Naive B cell (primary cell): ENCODE measurements around the gene ZFP36. TPM values are rescaled to one million over a fixed set of nuclear protein-coding genes. Genes with fewer than 3 reads are reported as not detected.

Experiments
- ATAC-seq, 2 donors: fragments of 150-1000 bp; cut with Tn5 transposase; 2 replicates each; pipeline ENCODE4 v1.10.0; 2021; ENCODE audit warnings: low read depth in 2 of 2, mild to moderate bottlenecking in 2 of 2, moderate library complexity in 2 of 2
- DNase-seq: peaks from one replicate; pipeline ENCODE4 v3.0.0; 2022
- H3K27ac Mint-ChIP-seq, 6 donors: one replicate each; pipeline ENCODE4 v1.8.0; 2020 to 2022; ENCODE audit warnings: mild to moderate bottlenecking in 6 of 6, mixed read lengths in 6 of 6, moderate library complexity in 5 of 6, inconsistent platforms in 2 of 6
- H3K27me3 Mint-ChIP-seq, 3 donors: one replicate each; pipeline ENCODE4 v1.8.0; 2021 to 2022; ENCODE audit warnings: mixed read lengths in 3 of 3, mild to moderate bottlenecking in 1 of 3
- H3K36me3 Mint-ChIP-seq, 2 donors: one replicate each; pipeline ENCODE4 v1.8.0; 2020 to 2022; ENCODE audit warnings: mixed read lengths in 2 of 2, inconsistent platforms in 1 of 2, mild to moderate bottlenecking in 1 of 2
- H3K4me1 Mint-ChIP-seq, 3 donors: one replicate each; pipeline ENCODE4 v1.8.0; 2020 to 2022; ENCODE audit warnings: mixed read lengths in 3 of 3, inconsistent platforms in 1 of 3, mild to moderate bottlenecking in 1 of 3, moderate library complexity in 1 of 3
- H3K4me3 Mint-ChIP-seq, 8 donors: one replicate each; pipeline ENCODE4 v1.8.0; 2020 to 2022; ENCODE audit warnings: mild to moderate bottlenecking in 8 of 8, mixed read lengths in 8 of 8, moderate library complexity in 8 of 8, inconsistent platforms in 2 of 8
- H3K9me3 Mint-ChIP-seq, 7 donors: one replicate each; pipeline ENCODE4 v1.8.0; 2020 to 2022; ENCODE audit warnings: mixed read lengths in 7 of 7, mild to moderate bottlenecking in 5 of 7, inconsistent platforms in 2 of 7, moderate library complexity in 1 of 7
- polyA plus RNA-seq, 6 donors: library from polyadenylated mRNA; unstranded; fragments of 300-500 nt; fragmentation: Illumina TruSeq; gene quantifications; one replicate each; pipeline ENCODE4 v1.2.3, GENCODE V29; 2021; ENCODE audit warnings: low read depth in 6 of 6

ZFP36 gene
- polyA plus RNA-seq, 6 donors from 2014 or later: 291 to 784 (median 445) TPM

DNA sequence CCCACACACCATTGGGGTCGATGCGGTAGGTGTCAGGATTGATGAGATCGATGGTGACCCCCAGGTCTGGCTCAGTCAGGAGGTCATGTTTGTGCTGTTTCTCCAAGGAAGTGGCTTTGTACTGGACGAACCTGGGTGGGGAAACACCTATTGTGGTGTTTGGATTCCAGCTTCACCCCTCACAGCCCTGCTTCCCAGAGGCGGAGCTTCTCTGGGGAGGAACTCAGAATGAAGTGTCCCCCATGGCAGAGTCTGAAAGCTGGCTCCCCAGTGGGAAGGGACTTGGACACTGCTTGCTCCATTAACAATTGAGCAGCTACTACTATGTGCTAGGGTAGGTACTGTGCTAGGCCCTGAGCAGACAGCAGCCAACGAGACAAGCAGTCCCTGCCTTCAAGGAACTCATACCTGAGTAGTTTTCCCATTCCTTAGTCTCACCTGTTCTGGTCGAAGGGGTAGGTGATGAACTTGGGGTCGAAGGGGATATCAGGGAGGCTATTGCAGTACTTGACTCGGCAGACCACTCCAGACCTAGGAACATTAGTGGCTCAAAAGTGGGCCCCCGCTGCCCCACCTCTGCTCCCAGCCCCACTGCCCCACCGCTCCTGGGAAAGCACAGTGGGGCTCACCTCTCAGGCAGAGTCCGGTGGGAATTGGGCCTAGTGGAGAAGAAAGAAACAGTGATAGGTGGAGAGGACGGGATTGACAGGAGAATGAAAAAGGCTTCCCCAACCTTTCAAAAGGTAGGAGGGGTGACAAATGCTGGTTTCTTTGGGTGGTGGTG is 16.8 kb upstream of the ZFP36 start:
- DNase-seq (no peak), ATAC-seq (no peak)
- Mint-ChIP-seq H3K27me3 (no peaks in the 10 kb centered on the region), H3K4me1 (peaks cover 33 to 54% (median 44%) of the 10 kb centered on the region in 3 donors), H3K9me3 (no peaks in the 10 kb centered on the region), H3K36me3 (peaks cover 6 to 35% of the 10 kb centered on the region in 2 donors), H3K27ac (peak overlapping the region; percentile 96 to 100 (median 99)), H3K4me3 (peak overlapping the region; percentile 94 to 99 (median 98))

DNA sequence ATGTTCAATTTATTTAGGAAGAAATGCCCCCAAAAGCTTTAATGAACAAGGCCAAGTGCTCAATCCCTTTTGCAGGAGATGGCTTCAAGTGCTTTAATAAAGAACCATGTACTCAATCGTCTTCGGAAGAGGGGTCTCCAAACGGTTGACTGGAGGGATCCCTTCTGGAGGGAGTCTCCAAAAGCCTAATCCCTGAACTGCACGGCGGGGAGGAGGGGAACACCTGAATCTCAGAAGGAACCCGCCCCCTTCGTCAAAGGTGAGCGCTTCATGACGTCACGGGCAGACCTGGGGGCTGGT is 16.2 kb upstream of the ZFP36 start:
- Mint-ChIP-seq H3K9me3 (no peaks in the 10 kb centered on the region), H3K4me3 (peak overlapping the region; percentile 94 to 99 (median 98)), H3K27ac (peak overlapping the region; percentile 96 to 100 (median 99)), H3K36me3 (peaks cover 6 to 35% of the 10 kb centered on the region in 2 donors), H3K4me1 (peaks cover 32 to 60% (median 44%) of the 10 kb centered on the region in 3 donors), H3K27me3 (no peaks in the 10 kb centered on the region)
- ATAC-seq (no peak), DNase-seq (no peak)

DNA sequence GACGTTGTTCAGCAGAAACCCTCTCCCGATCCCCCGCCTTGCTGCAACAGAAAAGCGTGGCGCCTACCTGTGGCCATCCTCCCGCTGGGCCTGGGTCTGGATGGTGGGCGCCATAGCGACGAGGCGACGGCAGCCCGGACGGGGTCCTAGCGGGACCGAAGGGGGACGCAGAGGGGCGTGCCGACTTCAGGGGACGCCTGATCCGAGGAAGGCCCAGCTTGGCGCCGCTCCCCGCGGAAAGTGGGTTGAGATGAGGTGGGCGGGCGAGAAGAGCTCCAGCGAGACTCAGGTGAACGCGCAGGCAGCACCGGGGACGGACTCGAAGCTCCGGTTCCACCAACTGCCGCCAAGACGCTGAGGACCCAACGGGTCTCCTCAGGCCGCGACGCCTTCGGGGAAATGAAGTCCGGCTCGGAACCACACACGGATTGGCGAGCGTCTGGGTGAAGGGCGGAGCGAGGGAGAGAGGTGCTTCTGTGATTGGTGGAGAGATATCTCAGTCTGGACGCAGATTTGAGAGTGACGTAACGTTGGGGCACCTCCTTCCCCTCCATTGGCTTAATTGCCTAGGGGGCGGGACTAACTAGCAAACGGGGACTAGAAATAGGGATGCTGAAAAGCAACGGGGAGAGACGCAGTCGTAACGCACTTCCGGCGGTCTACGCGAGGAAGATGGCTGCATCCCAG is 15.8 kb upstream of the ZFP36 start, which contains the start of the genes MED29 and PAF1:
Gene MED29 (plus strand): TSS at position 628 of the 687 bp plus-strand sequence. CDS start 45 bp downstream, at position 673.
Gene PAF1 (minus strand): TSS at position 356 of the 687 bp plus-strand sequence. CDS start 242 bp downstream, at position 114.
- H3K4me1 Mint-ChIP-seq: peaks cover 33 to 58% (median 44%) of the 10 kb centered on the region in 3 donors
- DNase-seq (peak; percentile 99), ATAC-seq (peak; percentile 88 to 89)
- no peaks in the 10 kb centered on the region for H3K27me3 Mint-ChIP-seq
- H3K9me3 Mint-ChIP-seq: no peaks in the 10 kb centered on the region
- peak within 1 kb of the TSS; percentile 96 to 100 (median 99) for H3K27ac Mint-ChIP-seq
- H3K4me3 Mint-ChIP-seq: peak within 1 kb of the TSS; percentile 94 to 99 (median 98)
- H3K36me3 Mint-ChIP-seq: peaks cover 6 to 32% of the 10 kb centered on the region in 2 donors

DNA sequence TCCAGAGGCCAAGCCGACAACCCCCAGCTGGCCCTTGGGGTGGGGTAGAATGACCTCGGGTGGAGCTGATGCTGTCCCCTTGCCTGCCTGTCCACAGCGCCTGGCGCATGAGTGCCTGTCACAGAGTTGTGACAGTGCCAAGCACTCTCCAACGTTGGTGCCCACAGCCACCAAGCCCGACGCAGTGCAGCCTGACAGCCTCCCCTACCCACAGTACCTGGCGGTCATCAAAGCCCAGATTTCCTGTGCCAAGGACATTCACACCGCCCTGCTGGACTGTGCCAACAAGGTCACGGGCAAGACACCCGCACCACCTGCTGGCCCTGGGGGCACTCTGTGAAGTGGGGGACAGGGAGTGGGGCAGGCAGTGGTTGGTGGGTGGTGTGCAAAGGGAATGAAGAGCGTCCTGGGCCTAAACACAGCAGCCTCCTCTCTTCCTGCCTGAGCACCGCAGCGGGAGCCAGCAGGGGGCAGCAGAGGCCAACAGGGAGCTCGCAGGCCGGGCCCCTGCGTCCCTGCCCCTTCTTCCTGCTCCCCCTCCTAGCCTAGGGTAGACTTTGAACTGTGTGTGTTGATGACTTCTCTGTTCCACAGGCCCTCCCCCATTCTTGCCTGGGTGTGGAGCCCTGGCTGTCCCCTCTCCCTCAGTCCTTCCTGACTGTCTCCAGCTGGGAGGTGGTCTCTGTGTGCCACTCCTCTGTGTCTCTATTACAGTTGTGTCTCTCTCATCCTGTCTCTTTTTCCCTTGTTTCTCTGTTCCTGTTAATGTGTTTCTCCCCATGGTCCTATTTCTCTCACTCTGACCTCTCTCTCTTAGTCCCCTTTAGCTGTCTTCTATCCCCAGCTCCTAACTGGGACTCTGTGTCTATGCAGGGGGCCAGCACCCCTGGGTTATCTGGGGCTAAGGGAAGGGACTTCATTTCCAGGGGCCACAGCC is 9.0 kb upstream of the ZFP36 start:
- ATAC-seq: peak; percentile 60 to 69
- Mint-ChIP-seq H3K4me1 (peaks cover 50 to 63% (median 62%) of the 10 kb centered on the region in 3 donors), H3K36me3 (peaks cover 0 to 7% of the 10 kb centered on the region in 2 donors), H3K27ac (peak overlapping the region; percentile 92 to 100 (median 98)), H3K9me3 (peaks cover 0 to 1% (median 0%) of the 10 kb centered on the region in 7 donors), H3K4me3 (peak overlapping the region; percentile 55 to 84 (median 76)), H3K27me3 (no peaks in the 10 kb centered on the region)
- peak; percentile 91 for DNase-seq

DNA sequence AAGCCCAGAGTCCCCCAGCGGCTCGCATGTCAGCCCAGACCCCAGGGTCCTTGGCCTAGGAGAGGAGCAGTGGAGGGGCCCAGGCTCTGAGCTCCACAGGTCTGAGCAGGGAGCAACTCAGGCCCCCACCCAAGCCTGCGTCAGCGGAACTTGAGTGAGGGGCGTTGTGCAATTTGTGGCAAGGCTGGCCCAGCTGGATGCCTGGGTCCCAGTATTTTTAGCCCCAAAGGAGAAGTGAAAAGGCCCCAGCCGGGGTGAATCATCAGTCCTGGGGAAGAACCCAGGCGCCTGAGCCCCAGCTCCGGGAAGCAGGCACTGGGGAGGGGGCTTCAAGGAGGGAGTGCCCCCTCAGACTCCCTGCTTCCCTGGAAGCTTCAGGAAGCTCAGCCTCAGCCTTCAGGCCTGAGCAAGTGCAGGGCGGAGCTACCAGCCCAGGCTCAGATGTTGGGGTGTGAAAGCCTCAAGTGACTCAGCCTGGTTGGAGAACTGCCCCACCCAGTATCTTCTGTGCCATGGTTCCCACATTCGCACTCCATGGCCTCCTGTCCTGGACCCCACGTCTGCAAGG is 8.3 kb upstream of the ZFP36 start:
- peak; percentile 54 for DNase-seq
- Mint-ChIP-seq H3K9me3 (peaks cover 0 to 1% (median 0%) of the 10 kb centered on the region in 7 donors), H3K4me1 (peaks cover 53 to 68% (median 62%) of the 10 kb centered on the region in 3 donors), H3K27me3 (no peaks in the 10 kb centered on the region), H3K27ac (peak overlapping the region; percentile 92 to 100 (median 98)), H3K36me3 (peaks cover 0 to 7% of the 10 kb centered on the region in 2 donors), H3K4me3 (peak overlapping the region; percentile 61 to 84 (median 76))
- ATAC-seq: no peak

DNA sequence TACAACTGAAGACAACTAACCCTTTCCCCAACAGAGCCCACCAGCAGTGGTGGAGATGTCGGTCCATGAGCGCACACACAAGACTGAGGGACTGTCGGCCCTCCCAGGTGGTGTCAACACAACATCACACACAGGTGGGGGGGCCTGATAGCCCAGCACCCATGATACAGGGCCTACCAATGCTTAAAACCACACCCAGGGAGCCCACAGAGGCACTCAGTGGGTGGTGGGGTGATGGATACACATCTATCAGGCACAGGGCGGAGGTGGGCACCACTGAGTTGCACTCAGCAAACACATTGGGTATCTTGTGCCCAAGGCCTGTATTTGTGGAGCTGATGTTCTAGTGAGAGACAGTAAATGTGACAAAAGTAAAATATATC is 7.0 kb upstream of the ZFP36 start:
- Mint-ChIP-seq H3K4me1 (peaks cover 47 to 73% (median 64%) of the 10 kb centered on the region in 3 donors), H3K27ac (peak overlapping the region; percentile 87 to 100 (median 99))
- DNase-seq: no peak

DNA sequence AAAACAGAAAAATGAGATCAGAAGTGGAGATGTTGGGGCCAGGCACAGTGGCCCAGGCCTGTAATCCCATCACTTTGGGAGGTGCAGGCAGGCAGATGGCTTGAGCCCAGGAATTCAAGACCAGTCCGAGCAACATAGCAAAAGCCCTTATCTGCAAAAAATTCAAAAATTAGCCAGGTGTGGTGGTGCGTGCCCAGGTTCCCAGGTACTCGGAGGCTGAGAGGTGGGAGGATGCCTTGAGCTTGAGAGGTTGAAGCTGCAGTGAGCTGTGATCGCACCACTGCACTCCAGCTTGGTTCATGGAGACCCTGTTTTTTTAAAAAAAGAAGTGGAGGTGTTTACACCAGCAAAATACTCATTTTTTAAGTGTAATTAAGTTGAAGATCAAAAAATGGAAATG is 6.6 kb upstream of the ZFP36 start:
- H3K9me3 Mint-ChIP-seq: peaks cover 0 to 1% (median 0%) of the 10 kb centered on the region in 7 donors
- no peaks in the 10 kb centered on the region for H3K27me3 Mint-ChIP-seq
- H3K36me3 Mint-ChIP-seq: no peaks in the 10 kb centered on the region
- peak overlapping the region; percentile 87 to 100 (median 99) for H3K27ac Mint-ChIP-seq
- no peak for DNase-seq
- peak overlapping the region; percentile 15 to 97 (median 80) for H3K4me3 Mint-ChIP-seq
- H3K4me1 Mint-ChIP-seq: peaks cover 47 to 74% (median 66%) of the 10 kb centered on the region in 3 donors
- ATAC-seq: no peak

More for the DNA sequence above, 7.0 kb upstream of the ZFP36 start:
- peaks cover 0 to 1% (median 0%) of the 10 kb centered on the region in 7 donors for H3K9me3 Mint-ChIP-seq
- H3K27me3 Mint-ChIP-seq: no peaks in the 10 kb centered on the region
- ATAC-seq: no peak
- peak overlapping the region; percentile 37 to 97 (median 74) for H3K4me3 Mint-ChIP-seq
- H3K36me3 Mint-ChIP-seq: no peaks in the 10 kb centered on the region

DNA sequence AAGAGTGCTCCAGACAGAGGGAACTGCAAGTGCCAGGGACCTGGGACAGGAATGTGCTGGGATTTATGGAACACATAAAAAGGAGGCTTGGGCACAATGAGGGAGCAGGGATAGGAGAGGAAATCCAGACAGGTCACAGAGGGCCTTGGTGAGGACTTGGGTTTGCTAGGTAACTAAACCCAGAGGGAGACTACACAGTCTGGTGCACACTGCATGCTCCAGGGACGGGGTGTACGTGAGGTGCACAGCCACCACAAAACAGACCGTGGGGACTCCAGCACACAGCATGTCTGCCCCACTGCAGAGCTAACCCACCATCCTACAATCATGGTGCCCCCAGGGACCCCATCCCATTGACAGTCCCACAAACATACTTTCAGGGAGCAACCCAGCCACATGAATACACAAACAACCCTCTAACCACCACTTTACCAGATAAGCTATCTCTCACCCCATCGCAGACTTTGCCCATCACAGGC is 5.5 kb upstream of the ZFP36 start:
- peak overlapping the region; percentile 83 to 98 (median 96) for H3K4me3 Mint-ChIP-seq
- no peaks in the 10 kb centered on the region for H3K27me3 Mint-ChIP-seq
- DNase-seq (no peak), ATAC-seq (no peak)
- peak overlapping the region; percentile 98 to 100 (median 100) for H3K27ac Mint-ChIP-seq
- H3K4me1 Mint-ChIP-seq: peaks cover 49 to 78% (median 73%) of the 10 kb centered on the region in 3 donors
- H3K36me3 Mint-ChIP-seq: no peaks in the 10 kb centered on the region
- H3K9me3 Mint-ChIP-seq: peaks cover 0 to 1% (median 0%) of the 10 kb centered on the region in 7 donors

DNA sequence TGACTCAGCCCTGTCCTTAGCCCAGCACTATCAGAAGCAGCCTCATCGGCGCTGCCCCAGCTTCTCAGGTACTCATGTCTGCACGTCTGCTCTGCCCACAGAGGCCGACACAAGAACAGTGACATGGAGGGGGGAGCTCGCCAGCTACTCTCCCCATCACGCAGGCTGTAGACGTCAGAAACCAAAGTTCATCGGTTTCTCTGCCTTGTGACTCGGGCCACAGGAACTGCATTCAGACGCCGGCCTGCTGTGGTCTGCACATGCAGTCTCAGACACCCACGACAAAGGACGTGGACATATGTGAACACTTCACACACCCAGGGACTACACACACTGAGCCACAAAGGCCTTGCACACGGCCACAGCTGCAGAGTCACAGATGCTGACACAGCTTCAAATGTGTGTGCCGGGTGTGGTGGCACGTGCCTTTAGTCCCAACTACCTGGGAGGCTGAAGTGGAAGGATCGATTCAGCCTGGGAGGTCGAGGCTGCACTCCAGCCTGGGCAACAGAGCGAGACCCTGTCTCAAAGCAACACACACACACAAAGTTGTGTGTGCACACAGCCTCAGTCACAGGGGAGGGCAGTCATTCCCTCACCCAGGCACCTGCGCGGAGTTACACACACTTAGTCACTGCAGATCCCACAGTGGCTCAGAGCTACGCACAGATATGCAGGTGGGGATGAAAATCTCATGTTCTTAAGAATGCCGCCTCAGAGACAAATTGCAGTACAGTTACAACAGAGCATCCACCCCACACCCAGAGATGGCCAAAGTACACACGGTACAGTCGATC is 4.9 kb upstream of the ZFP36 start:
- Mint-ChIP-seq H3K27me3 (no peaks in the 10 kb centered on the region), H3K9me3 (peaks cover 0 to 1% (median 0%) of the 10 kb centered on the region in 7 donors), H3K4me1 (peaks cover 53 to 82% (median 75%) of the 10 kb centered on the region in 3 donors), H3K36me3 (peaks cover 0 to under 1% of the 10 kb centered on the region in 2 donors), H3K4me3 (peak overlapping the region; percentile 83 to 98 (median 96)), H3K27ac (peak overlapping the region; percentile 98 to 100 (median 100))
- DNase-seq: peak; percentile 72
- peak; percentile 0 to 7 for ATAC-seq

DNA sequence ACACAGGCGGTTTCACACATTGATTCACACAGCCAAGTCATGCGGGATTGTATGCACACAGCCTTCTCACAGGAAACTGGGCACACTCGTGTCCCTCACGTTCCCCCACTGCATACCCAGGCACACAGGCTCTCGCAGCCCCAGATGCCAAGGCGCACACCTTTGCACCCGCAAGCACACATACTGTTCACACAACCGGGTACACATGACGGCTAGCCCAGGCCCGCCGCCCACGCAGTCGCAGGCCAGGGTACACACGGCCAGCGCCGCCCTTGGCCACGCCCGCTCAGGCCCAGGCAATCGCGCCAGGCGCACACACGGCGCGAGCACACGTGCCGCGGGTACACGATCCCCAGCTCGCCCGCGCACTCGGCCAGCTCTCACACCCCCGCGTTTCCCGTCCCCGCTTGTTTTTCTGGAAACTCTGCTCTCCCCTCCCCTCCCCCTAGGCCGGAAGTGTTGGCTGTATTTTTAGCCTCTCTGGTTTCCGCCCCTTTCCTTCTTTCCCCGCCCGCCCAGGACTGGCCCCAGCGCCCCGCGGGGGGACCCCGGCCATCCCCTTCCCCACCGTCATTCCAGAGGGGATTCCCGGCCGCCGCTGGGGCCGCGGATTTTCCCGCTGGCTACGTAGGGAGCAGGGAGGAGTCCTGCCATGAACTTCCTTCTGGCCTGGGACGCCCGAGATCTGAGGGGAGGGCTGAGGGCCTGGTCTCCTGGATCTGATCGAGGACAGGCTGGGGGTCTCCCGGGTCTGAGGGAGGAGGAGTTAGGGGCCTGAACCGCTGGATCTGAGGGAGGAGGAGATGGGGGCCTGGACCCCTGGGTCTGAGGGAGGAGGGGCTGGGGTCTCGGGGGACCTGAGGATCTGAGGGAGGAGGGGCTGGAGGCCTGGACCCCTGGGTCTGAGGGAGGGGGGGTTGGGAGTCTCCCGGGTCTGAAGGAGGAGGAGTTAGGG is 4.0 kb upstream of the ZFP36 start:
- ATAC-seq: peak; percentile 18

More for the DNA sequence above, 4.0 kb upstream of the ZFP36 start:
- Mint-ChIP-seq H3K9me3 (peaks cover 0 to 1% (median 0%) of the 10 kb centered on the region in 7 donors), H3K36me3 (peaks cover 2 to 6% of the 10 kb centered on the region in 2 donors), H3K27ac (peak overlapping the region; percentile 98 to 100 (median 100)), H3K4me3 (peak overlapping the region; percentile 83 to 98 (median 96)), H3K4me1 (peaks cover 49 to 85% (median 71%) of the 10 kb centered on the region in 3 donors), H3K27me3 (no peaks in the 10 kb centered on the region)
- peak; percentile 92 for DNase-seq
